H1 (cell line): ENCODE results near the gene UIMC1. TPM values are rescaled to one million over a fixed set of nuclear protein-coding genes. Genes with fewer than 3 reads are reported as not detected.

Source experiments
- BCL11A ChIP-seq, 2 experiments: IDR thresholded peaks; one replicate each; pipeline ENCODE4 v1.6.1; 2011; ENCODE audit warnings: low read depth in 2 of 2, low read length in 2 of 2, mild to moderate bottlenecking in 2 of 2
- CBX5 ChIP-seq: fragments of 300-800, 300-1000 bp; sonication (generic); IDR thresholded peaks from 2 replicates; pipeline ENCODE4 v1.7.1; 2016; ENCODE audit warnings: antibody characterized with exemption, low read length, low read depth
- NRF1 ChIP-seq: IDR thresholded peaks from 2 replicates; pipeline ENCODE4 v1.6.1; 2011; ENCODE audit warnings: mild to moderate bottlenecking, low read depth, low read length, improper control_type of control experiment
- SIX5 ChIP-seq: IDR thresholded peaks from 2 replicates; pipeline ENCODE4 v1.6.1; 2011; ENCODE audit warnings: mild to moderate bottlenecking, low read depth, low read length
- polyA plus RNA-seq, 7 experiments: library from polyadenylated mRNA; depleted of rRNA in 3 of 7; stranded (reverse) in 5 of 7; unstranded in 2 of 7; fragments of >200 nt in 5 of 7; fragments of 200-250 nt in 2 of 7; gene quantifications; 1 replicate in 5 of 7; 2 replicates in 1 of 7; 4 replicates in 1 of 7; pipeline versions ENCODE4 v1.2.1 to v1.2.3, GENCODE V29; 2011 to 2013; ENCODE audit warnings: missing spikeins in 2 of 7, mixed read lengths in 2 of 7
- total RNA-seq: library from RNA; stranded (reverse); fragmentation: NEBNext Ultra II Directional; extraction: Animal tissue kit (Norgen Biotek cat#: 25700); gene quantifications from 2 replicates; pipeline ENCODE4 v1.2.1, GENCODE V29; 2021
- TF ChIP-seq, protein P1 (sequence below): IDR thresholded peaks from 2 replicates; pipeline ENCODE4 v1.6.1; 2012; ENCODE audit warnings: inconsistent platforms

Gene UIMC1
- total and polyA plus RNA-seq, 2 of the 8 experiments (the other 6 are each of a cell fraction or from before 2014, with no cell fraction given): 12.8 to 43.7 TPM

DNA sequence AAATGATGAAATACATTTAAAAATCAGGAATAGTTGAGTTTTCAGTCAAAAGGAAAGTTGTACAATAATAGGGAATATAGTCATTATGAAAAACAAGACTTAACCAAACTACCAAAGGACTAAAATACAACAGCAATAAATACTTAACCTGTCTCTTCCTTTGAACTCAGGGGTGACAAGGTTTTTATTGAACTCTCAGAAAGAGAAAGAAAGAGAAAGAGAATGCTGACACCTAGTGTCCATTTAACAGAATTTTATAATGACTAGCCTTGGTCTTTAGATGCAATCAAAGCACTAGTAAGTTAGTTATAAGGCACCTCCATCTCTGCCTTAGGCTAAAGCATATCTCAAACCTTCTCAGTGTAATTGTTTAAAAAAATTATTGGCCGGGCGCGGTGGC is 47.5 kb downstream of the UIMC1 start (continued):
- TF ChIP-seq NRF1 (no peak), CBX5 (no peak), SIX5 (no peak), BCL11A (IDR thresholded peaks at IDR 0.05; ENCODE audit: low read depth in 2 of 2, low read length in 2 of 2) (no peak)
- TF ChIP-seq, protein P1, sequence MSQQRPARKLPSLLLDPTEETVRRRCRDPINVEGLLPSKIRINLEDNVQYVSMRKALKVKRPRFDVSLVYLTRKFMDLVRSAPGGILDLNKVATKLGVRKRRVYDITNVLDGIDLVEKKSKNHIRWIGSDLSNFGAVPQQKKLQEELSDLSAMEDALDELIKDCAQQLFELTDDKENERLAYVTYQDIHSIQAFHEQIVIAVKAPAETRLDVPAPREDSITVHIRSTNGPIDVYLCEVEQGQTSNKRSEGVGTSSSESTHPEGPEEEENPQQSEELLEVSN: no peak
